Ovary (tissue), 9 donors: ENCODE results near the gene TRIP6. TPM values are rescaled to one million over a fixed set of nuclear protein-coding genes. Genes with fewer than 3 reads are reported as not detected.

Source experiments
- DNase-seq, 5 donors: peaks; one replicate each; pipeline ENCODE4 v3.0.0-alpha.2; 2019 to 2020
- H3K27ac ChIP-seq, 2 donors: fragments of 200-600 bp; one replicate each; pipeline versions ENCODE4 v1.5.1 to v1.8.0; 2019 to 2022
- H3K27me3 ChIP-seq: fragments of 200-600 bp; one replicate; pipeline ENCODE4 v1.8.0; 2022
- H3K36me3 ChIP-seq: fragments of 200-600 bp; sonication (generic); one replicate; pipeline ENCODE4 v1.5.1; 2019
- H3K4me1 ChIP-seq: one replicate; pipeline ENCODE4 v1.8.1; 2013; ENCODE audit warnings: mild to moderate bottlenecking, moderate library complexity; ENCODE audit not compliant: insufficient read depth
- H3K4me3 ChIP-seq: fragments of 200-600 bp; sonication (generic); one replicate; pipeline ENCODE4 v1.5.1; 2017
- H3K9me3 ChIP-seq, 2 donors: fragments of 200-600 bp in 1 of 2; sonication (generic) in 1 of 2; one replicate each; pipeline versions ENCODE4 v1.5.1 to v1.8.1; 2013 to 2019; ENCODE audit warnings: mild to moderate bottlenecking in 1 of 2, moderate library complexity in 1 of 2
- EP300 ChIP-seq: sonication (generic); formaldehyde crosslinking; IDR thresholded peaks from one replicate; pipeline ENCODE4 v1.6.1; 2017; ENCODE audit warnings: antibody characterized with exemption
- POLR2A ChIP-seq: fragments of 450-650 bp; IDR thresholded peaks from one replicate; pipeline ENCODE4 v1.6.1; 2017; ENCODE audit warnings: antibody characterized with exemption, mild to moderate bottlenecking, moderate library complexity
- WGBS, 3 donors: extraction: QIAGEN DNeasy Blood & Tissue Kit in 1 of 3; methylation state at CpG; one replicate each; pipeline versions ENCODE4 v1.1.5 to v1.1.7; 2013 to 2017; 5-methylcytosine and 5-hydroxymethylcytosine counted together
- intact Hi-C, 4 donors: fragments of 100-400 bp; cut with DNase I; formaldehyde crosslinking; loops; one replicate each; pipeline versions ENCODE4 v1.11.0 to v1.15.1; 2022 to 2023
- polyA plus RNA-seq, 2 donors: library from polyadenylated mRNA; stranded (reverse); fragments of 200-250 nt in 1 of 2; fragments of 350-450 nt in 1 of 2; fragmentation: Illumina TruSeq in 1 of 2; extraction: RNeasy Lipid Tissue Mini Kit (QIAGEN cat#74804) in 1 of 2; gene quantifications; one replicate each; pipeline ENCODE4 v1.2.3, GENCODE V29; 2013 to 2014
- total RNA-seq, 7 donors: library from RNA; depleted of rRNA in 2 of 7; stranded (reverse); fragments of >200 nt in 2 of 7; fragmentation: NEBNext Ultra II Directional in 3 of 7; extraction: Animal tissue kit (Norgen Biotek cat#: 25700) in 3 of 7; gene quantifications; one replicate each; pipeline versions ENCODE4 v1.1.0 to v1.2.4, GENCODE V29; 2016 to 2023
- TF ChIP-seq, protein P1 (sequence below), 3 donors: fragments of 450-650 bp in 2 of 3; fragments of 200-600 bp in 1 of 3; IDR thresholded peaks; one replicate each; pipeline versions ENCODE4 v1.5.1 to v1.8.0; 2016 to 2022; ENCODE audit warnings: antibody characterized with exemption in 3 of 3, mild to moderate bottlenecking in 1 of 3
- donor health status: DM: no; HTN: no; CAD: no; lungs with moderate emphysema.
- donor health status: DM: no; HTN: no; CAD: no.
- donor health status: Bipolar disorder and iron deficiency.
- donor health status: DM: yes; HTN: yes; CAD: no.
- donor health status: DM: no; HTN: no; CAD: no.
- donor health status: DM: yes; HTN: yes; CAD: no.

TRIP6 gene
- total and polyA plus RNA-seq, 9 donors: 17.3 to 98.8 (median 72.5) TPM

DNA sequence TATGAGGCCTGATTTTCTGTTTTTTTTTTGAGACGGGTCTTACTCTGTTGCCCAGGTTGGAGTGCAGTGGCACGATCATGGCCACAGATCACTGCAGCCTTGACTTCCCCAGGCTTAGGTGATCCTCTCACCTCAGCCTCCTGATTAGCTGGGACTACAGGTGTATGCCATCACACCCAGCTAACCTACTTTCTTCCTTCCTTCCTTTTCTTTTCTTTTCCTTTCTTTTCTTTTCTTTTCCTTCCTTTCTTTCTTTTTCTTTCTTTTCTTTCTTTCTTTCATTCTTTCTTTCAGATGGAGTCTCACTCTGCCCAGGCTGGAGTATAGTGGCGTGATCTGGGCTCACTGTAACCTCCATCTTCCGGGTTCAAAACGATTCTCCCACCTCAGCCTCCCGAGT, 11.5 kb downstream of the TRIP6 start:
- no peaks in the 10 kb centered on the region for H3K36me3 ChIP-seq
- intact Hi-C loops: loop anchor here in 1 of 4 donors (10.0 kb wide), 1 partner anchor 366 kb away; the partner anchor contains the start of gene FIS1
- H3K27me3 ChIP-seq: no peaks in the 10 kb centered on the region
- TF ChIP-seq POLR2A: no peak
- TF ChIP-seq, protein P1, sequence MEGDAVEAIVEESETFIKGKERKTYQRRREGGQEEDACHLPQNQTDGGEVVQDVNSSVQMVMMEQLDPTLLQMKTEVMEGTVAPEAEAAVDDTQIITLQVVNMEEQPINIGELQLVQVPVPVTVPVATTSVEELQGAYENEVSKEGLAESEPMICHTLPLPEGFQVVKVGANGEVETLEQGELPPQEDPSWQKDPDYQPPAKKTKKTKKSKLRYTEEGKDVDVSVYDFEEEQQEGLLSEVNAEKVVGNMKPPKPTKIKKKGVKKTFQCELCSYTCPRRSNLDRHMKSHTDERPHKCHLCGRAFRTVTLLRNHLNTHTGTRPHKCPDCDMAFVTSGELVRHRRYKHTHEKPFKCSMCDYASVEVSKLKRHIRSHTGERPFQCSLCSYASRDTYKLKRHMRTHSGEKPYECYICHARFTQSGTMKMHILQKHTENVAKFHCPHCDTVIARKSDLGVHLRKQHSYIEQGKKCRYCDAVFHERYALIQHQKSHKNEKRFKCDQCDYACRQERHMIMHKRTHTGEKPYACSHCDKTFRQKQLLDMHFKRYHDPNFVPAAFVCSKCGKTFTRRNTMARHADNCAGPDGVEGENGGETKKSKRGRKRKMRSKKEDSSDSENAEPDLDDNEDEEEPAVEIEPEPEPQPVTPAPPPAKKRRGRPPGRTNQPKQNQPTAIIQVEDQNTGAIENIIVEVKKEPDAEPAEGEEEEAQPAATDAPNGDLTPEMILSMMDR (IDR thresholded peaks at IDR 0.05): no peak
- TF ChIP-seq EP300: no peak
- 71 to 77% (median 75%) methylated on average over 6 of the region's 6 CpGs for WGBS, 3 donors
- no peaks in the 10 kb centered on the region for H3K9me3 ChIP-seq
- H3K27ac ChIP-seq: no peak overlapping the region
- H3K4me1 ChIP-seq: peaks cover 6% of the 10 kb centered on the region
- no peak for DNase-seq
- H3K4me3 ChIP-seq: no peak overlapping the region

DNA sequence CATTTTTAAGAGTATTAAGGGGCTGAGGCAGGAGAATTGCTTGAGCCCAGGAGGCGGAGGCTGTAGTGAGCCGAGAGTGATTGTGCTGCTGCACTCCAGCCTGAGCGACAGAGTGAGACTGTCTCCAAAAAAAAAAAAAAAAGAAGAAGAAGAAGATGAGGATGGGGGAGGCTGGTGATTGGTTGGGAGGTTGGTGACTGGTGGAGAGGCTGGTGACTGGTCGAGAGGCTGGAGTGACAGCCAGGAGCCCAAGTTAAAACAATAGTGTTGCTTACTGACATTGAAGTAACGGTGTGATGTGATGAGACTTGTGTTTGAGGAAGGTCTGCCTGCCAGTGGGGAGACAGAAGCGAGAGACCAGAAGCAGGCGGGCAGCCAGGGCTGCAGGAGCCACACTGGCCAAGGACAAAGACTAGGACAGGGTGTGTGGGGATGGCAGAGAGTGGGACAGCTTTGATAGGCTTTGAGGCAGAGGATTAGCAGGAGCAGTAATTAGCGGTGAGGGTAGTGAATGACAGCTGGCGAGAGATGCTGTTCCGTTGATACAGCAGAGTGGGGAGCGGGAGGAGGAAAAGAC, 12.6 kb downstream of the TRIP6 start:
- H3K36me3 ChIP-seq: no peaks in the 10 kb centered on the region
- DNase-seq: no peak
- H3K9me3 ChIP-seq: no peaks in the 10 kb centered on the region
- H3K27me3 ChIP-seq: no peaks in the 10 kb centered on the region
- H3K4me3 ChIP-seq: no peak overlapping the region
- peaks cover 6% of the 10 kb centered on the region for H3K4me1 ChIP-seq
- WGBS, 3 donors: 78 to 79% (median 78%) methylated on average over 11 of the region's 11 CpGs
- no peak for TF ChIP-seq EP300
- no peak for TF ChIP-seq POLR2A
- TF ChIP-seq, protein P1 (IDR thresholded peaks at IDR 0.05): no peak
- H3K27ac ChIP-seq: no peak overlapping the region
- intact Hi-C loops: loop anchor here in 1 of 4 donors (10.0 kb wide), 1 partner anchor 365 kb away; the partner anchor contains the start of gene FIS1

DNA sequence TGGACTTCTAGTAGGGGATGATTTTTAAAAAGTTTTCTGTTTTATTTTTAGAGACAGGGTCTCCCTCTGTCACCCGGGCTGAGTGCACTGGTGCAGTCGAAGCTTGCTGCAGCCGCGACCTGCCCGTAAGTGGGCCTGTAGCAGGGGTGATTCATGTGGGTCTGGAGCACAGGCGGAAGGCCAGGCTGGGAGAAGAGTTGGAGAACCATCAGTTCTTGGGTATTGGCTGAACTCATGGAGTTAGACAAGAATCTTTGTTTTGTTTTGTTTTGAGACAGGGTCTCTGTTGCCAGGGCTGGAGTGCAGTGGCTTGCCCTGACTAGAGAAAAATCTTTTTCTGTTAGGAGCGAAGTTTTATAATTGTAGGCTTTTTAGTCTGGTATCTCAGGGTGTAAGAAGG, 13.5 kb downstream of the TRIP6 start:
- Histone ChIP-seq H3K27ac (no peak overlapping the region), H3K27me3 (no peaks in the 10 kb centered on the region), H3K4me1 (peaks cover 6% of the 10 kb centered on the region), H3K9me3 (no peaks in the 10 kb centered on the region), H3K36me3 (no peaks in the 10 kb centered on the region), H3K4me3 (no peak overlapping the region)
- peak in 1 of 5 donors; percentile 15 for DNase-seq
- TF ChIP-seq EP300 (no peak), POLR2A (no peak)
- TF ChIP-seq, protein P1 (IDR thresholded peaks at IDR 0.05): no peak
- 80 to 87% (median 85%) methylated on average over 7 of the region's 7 CpGs for WGBS, 3 donors
- intact Hi-C loops: no loop called here

DNA sequence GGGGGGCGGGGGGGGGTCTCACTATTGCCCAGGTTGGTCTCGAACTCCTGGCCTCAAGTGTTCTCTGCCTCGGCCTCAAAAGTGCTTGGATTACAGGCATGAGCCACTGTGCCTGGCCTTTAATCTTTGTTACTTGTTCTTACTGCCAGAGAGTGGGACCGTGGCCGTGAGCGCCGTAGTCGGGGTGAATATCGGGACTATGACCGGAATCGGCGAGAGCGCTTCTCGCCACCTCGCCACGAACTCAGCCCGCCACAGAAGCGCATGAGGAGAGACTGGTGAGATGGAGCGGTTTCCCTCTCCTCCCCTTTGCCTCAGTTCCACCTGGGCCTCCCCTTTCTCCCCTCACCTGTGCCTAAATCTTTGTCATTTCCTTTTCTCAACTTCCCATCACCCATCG, 13.9 kb downstream of the TRIP6 start:
- no peak overlapping the region for H3K27ac ChIP-seq
- intact Hi-C loops: no loop called here
- TF ChIP-seq EP300 (no peak), POLR2A (no peak)
- TF ChIP-seq, protein P1 (IDR thresholded peaks at IDR 0.05): no peak
- no peak overlapping the region for H3K4me3 ChIP-seq
- peaks cover 3% of the 10 kb centered on the region for H3K4me1 ChIP-seq
- no peaks in the 10 kb centered on the region for H3K27me3 ChIP-seq
- no peaks in the 10 kb centered on the region for H3K9me3 ChIP-seq
- no peaks in the 10 kb centered on the region for H3K36me3 ChIP-seq
- peak in 1 of 5 donors; percentile 21 for DNase-seq
- WGBS, 3 donors: 92 to 94% (median 93%) methylated on average over 20 of the region's 20 CpGs
